H9 (cell line): ENCODE measurements around the gene NSD1. TPM values are rescaled to one million over a fixed set of nuclear protein-coding genes. Genes with fewer than 3 reads are reported as not detected.

Experiments used
- DNase-seq: peaks from one replicate; pipeline ENCODE4 v3.0.0-alpha.2; 2017
- H2AFZ ChIP-seq: one replicate; pipeline ENCODE4 v1.6.1; 2013; ENCODE audit warnings: mild to moderate bottlenecking, low read length, control low read depth, moderate library complexity
- H2AK5ac ChIP-seq: 2 replicates; pipeline ENCODE4 v1.6.1; 2013; ENCODE audit warnings: low read length, control low read depth, mixed read lengths; ENCODE audit not compliant: insufficient read length
- H2BK120ac ChIP-seq: one replicate; pipeline ENCODE4 v1.6.1; 2013; ENCODE audit warnings: low read depth, mild to moderate bottlenecking, low read length, control low read depth, inconsistent platforms; ENCODE audit not compliant: poor library complexity, severe bottlenecking
- H2BK12ac ChIP-seq: 2 replicates; pipeline ENCODE4 v1.6.1; 2013; ENCODE audit warnings: low read length, control low read depth, mixed read lengths, low read depth; ENCODE audit not compliant: insufficient read length
- H2BK15ac ChIP-seq: 2 replicates; pipeline ENCODE4 v1.6.1; 2013; ENCODE audit warnings: low read depth, low read length, control low read depth
- H2BK20ac ChIP-seq: one replicate; pipeline ENCODE4 v1.6.1; 2013; ENCODE audit warnings: low read depth, mild to moderate bottlenecking, low read length, control low read depth, inconsistent platforms; ENCODE audit not compliant: poor library complexity, severe bottlenecking
- H2BK5ac ChIP-seq: 2 replicates; pipeline ENCODE4 v1.6.1; 2013; ENCODE audit warnings: low read length, control low read depth, mixed read lengths; ENCODE audit not compliant: insufficient read length
- H3K14ac ChIP-seq: 2 replicates; pipeline ENCODE4 v1.6.1; 2013; ENCODE audit warnings: low read length, control low read depth; ENCODE audit not compliant: insufficient read depth
- H3K18ac ChIP-seq: 2 replicates; pipeline ENCODE4 v1.6.1; 2013; ENCODE audit warnings: low read depth, mild to moderate bottlenecking, mixed read lengths, low read length, control low read depth; ENCODE audit not compliant: insufficient read length
- H3K23ac ChIP-seq: 2 replicates; pipeline ENCODE4 v1.6.1; 2013; ENCODE audit warnings: low read length, control low read depth, mixed read lengths, low read depth; ENCODE audit not compliant: insufficient read length
- H3K23me2 ChIP-seq: 2 replicates; pipeline ENCODE4 v1.6.1; 2013; ENCODE audit warnings: low read depth, mild to moderate bottlenecking, mixed read lengths, low read length, control low read depth; ENCODE audit not compliant: insufficient read length, poor library complexity, severe bottlenecking
- H3K27ac ChIP-seq: 2 replicates; pipeline ENCODE4 v1.5.1; 2013; ENCODE audit warnings: low read length, control low read depth, mixed read lengths, low read depth; ENCODE audit not compliant: insufficient read length
- H3K27me3 ChIP-seq: 2 replicates; pipeline ENCODE4 v1.6.1; 2013; ENCODE audit warnings: low read length, control low read depth, inconsistent platforms; ENCODE audit not compliant: insufficient read depth
- H3K4ac ChIP-seq: 2 replicates; pipeline ENCODE4 v1.6.1; 2013; ENCODE audit warnings: low read depth, mild to moderate bottlenecking, control low read depth, inconsistent platforms, low read length, moderate library complexity
- H3K4me1 ChIP-seq: 2 replicates; pipeline ENCODE4 v1.6.1; 2013; ENCODE audit warnings: low read length, control low read depth, inconsistent platforms; ENCODE audit not compliant: insufficient read depth
- H3K4me2 ChIP-seq: 2 replicates; pipeline ENCODE4 v1.6.1; 2013; ENCODE audit warnings: low read length, control low read depth, mixed read lengths; ENCODE audit not compliant: insufficient read length, insufficient read depth
- H3K56ac ChIP-seq: 2 replicates; pipeline ENCODE4 v1.6.1; 2013; ENCODE audit warnings: low read depth, mild to moderate bottlenecking, mixed read lengths, low read length, control low read depth; ENCODE audit not compliant: insufficient read length
- H3K79me1 ChIP-seq: 2 replicates; pipeline ENCODE4 v1.6.1; 2013; ENCODE audit warnings: low read depth, mild to moderate bottlenecking, moderate library complexity, low read length, control low read depth, inconsistent platforms; ENCODE audit not compliant: insufficient read depth, poor library complexity, severe bottlenecking
- H3K79me2 ChIP-seq: 2 replicates; pipeline ENCODE4 v1.6.1; 2013; ENCODE audit warnings: low read length, control low read depth, inconsistent platforms; ENCODE audit not compliant: insufficient read depth
- H3K9ac ChIP-seq: 2 replicates; pipeline ENCODE4 v1.6.1; 2013; ENCODE audit warnings: low read length, control low read depth, mixed read lengths; ENCODE audit not compliant: insufficient read length; ENCODE audit errors: extremely low read depth
- H3K9me3 ChIP-seq: one replicate; pipeline ENCODE4 v1.6.1; 2013; ENCODE audit warnings: low read depth, low read length, inconsistent platforms; ENCODE audit not compliant: control insufficient read depth
- H3T11ph ChIP-seq: one replicate; pipeline ENCODE4 v1.6.1; 2013; ENCODE audit warnings: mild to moderate bottlenecking, low read length, control low read depth, inconsistent platforms
- H4K20me1 ChIP-seq: one replicate; pipeline ENCODE4 v1.6.1; 2013; ENCODE audit not compliant: control insufficient read depth, insufficient read length, insufficient read depth
- H4K5ac ChIP-seq: 2 replicates; pipeline ENCODE4 v1.6.1; 2013; ENCODE audit warnings: low read depth, mild to moderate bottlenecking, mixed read lengths, low read length, control low read depth; ENCODE audit not compliant: insufficient read length
- H4K8ac ChIP-seq: replicated peaks from 2 replicates; pipeline ENCODE4 v1.6.1; 2013; ENCODE audit warnings: low read length, control low read depth, mixed read lengths, low read depth; ENCODE audit not compliant: insufficient read length
- H4K91ac ChIP-seq: 2 replicates; pipeline ENCODE4 v1.6.1; 2013; ENCODE audit warnings: low read depth, mild to moderate bottlenecking, moderate library complexity, mixed read lengths, low read length, control low read depth; ENCODE audit not compliant: insufficient read length
- H3K27ac Mint-ChIP-seq, 3 experiments: 2 replicates in 2 of 3; 3 replicates in 1 of 3; pipeline ENCODE4 v1.8.0; 2020 to 2021; ENCODE audit warnings: mixed read lengths in 3 of 3, mild to moderate bottlenecking in 1 of 3, moderate library complexity in 1 of 3
- H3K27me3 Mint-ChIP-seq: 2 replicates; pipeline ENCODE4 v1.8.0; 2021; ENCODE audit warnings: low read depth, mild to moderate bottlenecking, moderate library complexity, mixed read lengths
- H3K36me3 Mint-ChIP-seq, 3 experiments: 2 replicates in 2 of 3; 3 replicates in 1 of 3; pipeline ENCODE4 v1.8.0; 2020 to 2021; ENCODE audit warnings: low read depth in 3 of 3, mixed read lengths in 3 of 3; ENCODE audit not compliant: insufficient read depth in 1 of 3
- H3K4me1 Mint-ChIP-seq, 2 experiments: 2 replicates each; pipeline ENCODE4 v1.8.0; 2020; ENCODE audit warnings: mixed read lengths in 2 of 2
- H3K4me3 Mint-ChIP-seq, 2 experiments: 2 replicates in 1 of 2; 3 replicates in 1 of 2; pipeline ENCODE4 v1.8.0; 2020 to 2021; ENCODE audit warnings: mild to moderate bottlenecking in 2 of 2, mixed read lengths in 2 of 2, moderate library complexity in 1 of 2
- H3K9me3 Mint-ChIP-seq, 2 experiments: 2 replicates in 1 of 2; 3 replicates in 1 of 2; pipeline ENCODE4 v1.8.0; 2020; ENCODE audit warnings: mild to moderate bottlenecking in 2 of 2, mixed read lengths in 2 of 2, moderate library complexity in 1 of 2
- WGBS: extraction: QIAGEN DNeasy Blood & Tissue Kit; methylation state at CpG from one replicate; pipeline ENCODE4 v1.1.7; 2013; ENCODE audit warnings: missing lambda C conversion rate, low lambda C conversion rate, mixed read lengths; ENCODE audit not compliant: insufficient read length; ENCODE audit errors: extremely low coverage; 5-methylcytosine and 5-hydroxymethylcytosine counted together
- total RNA-seq: library from RNA; stranded (reverse); gene quantifications from 2 replicates; pipeline ENCODE4 v1.2.1, GENCODE V29; 2021
- TF ChIP-seq, protein P1 (sequence below): fragments of 200-600 bp; sonication (generic); conservative IDR thresholded peaks from 3 replicates; pipeline ENCODE4 v1.8.0; 2021; ENCODE audit warnings: antibody characterized with exemption, mild to moderate bottlenecking

Gene NSD1
- total RNA-seq, 1 experiment from 2014 or later = 213 TPM

DNA sequence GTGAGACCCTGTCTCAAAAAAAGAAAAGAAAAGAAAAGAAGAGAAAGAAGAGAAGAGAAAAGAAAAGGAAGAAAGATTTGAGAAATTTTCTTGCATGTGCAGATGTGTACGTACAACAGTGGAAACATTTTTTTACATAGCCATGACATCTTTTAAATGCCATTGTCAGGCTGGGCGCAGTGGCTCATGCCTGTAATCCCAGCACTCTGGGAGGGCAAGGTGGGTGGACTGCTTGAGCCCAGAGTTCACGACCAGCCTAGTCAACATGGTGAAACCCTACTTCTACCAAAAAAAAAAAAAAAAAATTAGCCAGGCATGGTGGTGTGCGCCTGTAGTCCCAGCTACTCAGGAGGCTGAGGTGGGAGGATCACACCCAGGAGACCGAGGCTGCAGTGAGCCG lies 211.3 kb downstream of the NSD1 start:
- H4K20me1 ChIP-seq = no peaks in the 10 kb centered on the region
- H4K5ac ChIP-seq = no peak overlapping the region
- H3T11ph ChIP-seq = no peak overlapping the region
- no peaks in the 10 kb centered on the region for H3K9me3 Mint-ChIP-seq
- no peak overlapping the region for H2AK5ac ChIP-seq
- no peak overlapping the region for H3K4me3 Mint-ChIP-seq
- no peaks in the 10 kb centered on the region for H3K9me3 ChIP-seq
- no peak overlapping the region for H2AFZ ChIP-seq
- peaks cover 8 to 43% (median 39%) of the 10 kb centered on the region in 3 experiments; a peak in 6 of 7 replicates for H3K36me3 Mint-ChIP-seq
- no peak overlapping the region for H2BK5ac ChIP-seq
- H3K79me1 ChIP-seq = no peaks in the 10 kb centered on the region
- no peak overlapping the region for H3K27ac ChIP-seq
- TF ChIP-seq, protein P1, sequence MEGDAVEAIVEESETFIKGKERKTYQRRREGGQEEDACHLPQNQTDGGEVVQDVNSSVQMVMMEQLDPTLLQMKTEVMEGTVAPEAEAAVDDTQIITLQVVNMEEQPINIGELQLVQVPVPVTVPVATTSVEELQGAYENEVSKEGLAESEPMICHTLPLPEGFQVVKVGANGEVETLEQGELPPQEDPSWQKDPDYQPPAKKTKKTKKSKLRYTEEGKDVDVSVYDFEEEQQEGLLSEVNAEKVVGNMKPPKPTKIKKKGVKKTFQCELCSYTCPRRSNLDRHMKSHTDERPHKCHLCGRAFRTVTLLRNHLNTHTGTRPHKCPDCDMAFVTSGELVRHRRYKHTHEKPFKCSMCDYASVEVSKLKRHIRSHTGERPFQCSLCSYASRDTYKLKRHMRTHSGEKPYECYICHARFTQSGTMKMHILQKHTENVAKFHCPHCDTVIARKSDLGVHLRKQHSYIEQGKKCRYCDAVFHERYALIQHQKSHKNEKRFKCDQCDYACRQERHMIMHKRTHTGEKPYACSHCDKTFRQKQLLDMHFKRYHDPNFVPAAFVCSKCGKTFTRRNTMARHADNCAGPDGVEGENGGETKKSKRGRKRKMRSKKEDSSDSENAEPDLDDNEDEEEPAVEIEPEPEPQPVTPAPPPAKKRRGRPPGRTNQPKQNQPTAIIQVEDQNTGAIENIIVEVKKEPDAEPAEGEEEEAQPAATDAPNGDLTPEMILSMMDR = no peak
- H3K23me2 ChIP-seq = no peaks in the 10 kb centered on the region
- WGBS = no CpG with 5 or more reads among the region's 6 CpGs
- H3K4ac ChIP-seq = no peak overlapping the region
- H3K4me2 ChIP-seq = no peak overlapping the region
- H2BK15ac ChIP-seq = no peak overlapping the region
- peaks cover 7% of the 10 kb centered on the region; the same call in 1 of the 2 replicates for H3K79me2 ChIP-seq
- H3K9ac ChIP-seq = no peak overlapping the region
- H3K4me1 ChIP-seq = no peaks in the 10 kb centered on the region
- H3K56ac ChIP-seq = no peak overlapping the region
- H3K23ac ChIP-seq = no peak overlapping the region
- no peak overlapping the region for H3K18ac ChIP-seq
- no peak for DNase-seq
- no peak overlapping the region for H4K8ac ChIP-seq
- H2BK12ac ChIP-seq = no peak overlapping the region
- H2BK20ac ChIP-seq = no peak overlapping the region
- peaks cover 8 to 9% of the 10 kb centered on the region in 2 experiments for H3K4me1 Mint-ChIP-seq
- H3K27me3 ChIP-seq = no peaks in the 10 kb centered on the region
- no peaks in the 10 kb centered on the region for H3K27me3 Mint-ChIP-seq
- no peak overlapping the region for H3K27ac Mint-ChIP-seq
- H3K14ac ChIP-seq = no peak overlapping the region
- no peak overlapping the region for H4K91ac ChIP-seq
- no peak overlapping the region for H2BK120ac ChIP-seq
